NCI-H2029 (cell line): ENCODE results near the gene C6orf89.
"Not testable (repeated sequence)": the region's sequence is repeated elsewhere in the genome, so short reads cannot be mapped to it uniquely, and the experiment has no call there.

Source experiments
- DNase-seq: peaks from one replicate; lab custom pipeline; 2025; lab: John Stamatoyannopoulos, UW

The C6orf89 gene

GRCh38 chr6:36949076-36949475 is 63.3 kb downstream of the C6orf89 start:
- DNase-seq, result not testable (repeated sequence)

- DNase-seq, result no peak
Observed at GRCh38 chr6:36949636-36950035, 63.9 kb downstream of the C6orf89 start.

GRCh38 chr6:36953931-36954261 is 68.1 kb downstream of the C6orf89 start:
- DNase-seq, result no peak

- DNase-seq, result no peak
Observed at GRCh38 chr6:36954262-36954931, 68.6 kb downstream of the C6orf89 start, which contains the start of gene PI16. Gene PI16, plus strand, starts transcription at chr6:36954738. Its CDS starts 23 bp downstream, at chr6:36954761.

- DNase-seq, result no peak
Observed at GRCh38 chr6:36955136-36955535, 69.4 kb downstream of the C6orf89 start.

GRCh38 chr6:36955671-36956445 is 70.1 kb downstream of the C6orf89 start:
- DNase-seq, result no peak

GRCh38 chr6:36956446-36956820 is 70.7 kb downstream of the C6orf89 start:
- DNase-seq, result no peak

GRCh38 chr6:36957773-36958271 is 72.1 kb downstream of the C6orf89 start:
- no peak for DNase-seq

GRCh38 chr6:36958775-36959554 is 73.2 kb downstream of the C6orf89 start:
- no peak for DNase-seq

- no peak for DNase-seq
Observed at GRCh38 chr6:36959555-36960250, 74.0 kb downstream of the C6orf89 start.

GRCh38 chr6:36961441-36962435 is 76.0 kb downstream of the C6orf89 start:
- no peak for DNase-seq

GRCh38 chr6:36962874-36963273 is 77.1 kb downstream of the C6orf89 start:
- peak; percentile 57 for DNase-seq

GRCh38 chr6:36963451-36964290 is 77.9 kb downstream of the C6orf89 start:
- DNase-seq, result peak; percentile 89

- no peak for DNase-seq
Observed at GRCh38 chr6:36964349-36964748, 78.6 kb downstream of the C6orf89 start.

GRCh38 chr6:36964908-36965307 is 79.2 kb downstream of the C6orf89 start:
- no peak for DNase-seq

GRCh38 chr6:36967301-36967700 is 81.5 kb downstream of the C6orf89 start:
- no peak for DNase-seq

GRCh38 chr6:36967757-36968156 is 82.0 kb downstream of the C6orf89 start:
- no peak for DNase-seq

- no peak for DNase-seq
Observed at GRCh38 chr6:36968266-36968977, 82.7 kb downstream of the C6orf89 start.

GRCh38 chr6:36969240-36969691 is 83.5 kb downstream of the C6orf89 start:
- DNase-seq, result no peak
